Stomach smooth muscle (tissue), 2 donors: ENCODE data around the gene SEMA3G.

Source experiments
- H3K27ac ChIP-seq: one replicate; pipeline ENCODE4 v1.7.0; 2013; ENCODE audit warnings: mild to moderate bottlenecking, low read length, inconsistent platforms
- H3K27me3 ChIP-seq, 2 donors: one replicate each; pipeline ENCODE4 v1.7.0; 2013; ENCODE audit warnings: low read length in 2 of 2; ENCODE audit not compliant: insufficient read depth in 2 of 2, control insufficient read depth in 1 of 2
- H3K36me3 ChIP-seq, 2 donors: one replicate each; pipeline ENCODE4 v1.7.0; 2013; ENCODE audit warnings: low read length in 2 of 2; ENCODE audit not compliant: control insufficient read depth in 2 of 2, insufficient read depth in 2 of 2
- H3K4me1 ChIP-seq: one replicate; pipeline ENCODE4 v1.7.0; 2013; ENCODE audit warnings: low read length; ENCODE audit not compliant: control insufficient read depth, insufficient read depth
- H3K4me3 ChIP-seq, 2 donors: one replicate each; pipeline ENCODE4 v1.7.0; 2013; ENCODE audit warnings: low read length in 2 of 2
- H3K9ac ChIP-seq, 2 donors: one replicate each; pipeline ENCODE4 v1.7.0; 2013; ENCODE audit warnings: low read length in 2 of 2, mild to moderate bottlenecking in 1 of 2
- H3K9me3 ChIP-seq, 2 donors: one replicate each; pipeline ENCODE4 v1.7.0; 2013; ENCODE audit warnings: low read length in 2 of 2; ENCODE audit not compliant: control insufficient read depth in 2 of 2
- donor health status: healthy.
- donor health status: Pancreatic carcinoma.

SEMA3G gene

GRCh38 chr3:52441772-52442332 lies 3.1 kb downstream of the SEMA3G start:
- Histone ChIP-seq H3K9me3 (no peaks in the 10 kb centered on the region), H3K4me1 (peaks cover 9% of the 10 kb centered on the region), H3K27me3 (no peaks in the 10 kb centered on the region), H3K9ac (no peak overlapping the region), H3K36me3 (no peaks in the 10 kb centered on the region), H3K4me3 (no peak overlapping the region), H3K27ac (no peak overlapping the region)

GRCh38 chr3:52441091-52441771 lies 3.7 kb downstream of the SEMA3G start:
- H3K4me3 ChIP-seq: no peak overlapping the region
- no peak overlapping the region for H3K9ac ChIP-seq
- no peaks in the 10 kb centered on the region for H3K9me3 ChIP-seq
- no peak overlapping the region for H3K27ac ChIP-seq
- H3K27me3 ChIP-seq: no peaks in the 10 kb centered on the region
- no peaks in the 10 kb centered on the region for H3K36me3 ChIP-seq
- peaks cover 10% of the 10 kb centered on the region for H3K4me1 ChIP-seq

GRCh38 chr3:52440671-52441070 lies 4.2 kb downstream of the SEMA3G start:
- Histone ChIP-seq H3K36me3 (no peaks in the 10 kb centered on the region), H3K9me3 (no peaks in the 10 kb centered on the region), H3K27ac (no peak overlapping the region), H3K4me3 (no peak overlapping the region), H3K4me1 (peaks cover 11% of the 10 kb centered on the region), H3K27me3 (no peaks in the 10 kb centered on the region), H3K9ac (no peak overlapping the region)

GRCh38 chr3:52440249-52440551 lies 4.7 kb downstream of the SEMA3G start:
- H3K9ac ChIP-seq: no peak overlapping the region
- H3K4me3 ChIP-seq: no peak overlapping the region
- H3K27me3 ChIP-seq: no peaks in the 10 kb centered on the region
- peaks cover 10% of the 10 kb centered on the region for H3K4me1 ChIP-seq
- no peaks in the 10 kb centered on the region for H3K9me3 ChIP-seq
- no peak overlapping the region for H3K27ac ChIP-seq
- H3K36me3 ChIP-seq: no peaks in the 10 kb centered on the region

GRCh38 chr3:52439426-52440248 lies 5.3 kb downstream of the SEMA3G start:
- Histone ChIP-seq H3K27me3 (no peaks in the 10 kb centered on the region), H3K9me3 (no peaks in the 10 kb centered on the region), H3K36me3 (no peaks in the 10 kb centered on the region), H3K27ac (no peak overlapping the region), H3K4me3 (no peak overlapping the region), H3K4me1 (peaks cover 4% of the 10 kb centered on the region), H3K9ac (no peak overlapping the region)

GRCh38 chr3:52438579-52439425 lies 6.1 kb downstream of the SEMA3G start:
- Histone ChIP-seq H3K4me1 (peaks cover 6% of the 10 kb centered on the region), H3K27ac (no peak overlapping the region)

GRCh38 chr3:52438104-52438376 lies 6.9 kb downstream of the SEMA3G start:
- Histone ChIP-seq H3K27ac (no peak overlapping the region), H3K4me1 (peaks cover 9% of the 10 kb centered on the region), H3K9me3 (no peaks in the 10 kb centered on the region), H3K27me3 (no peaks in the 10 kb centered on the region), H3K9ac (no peak overlapping the region), H3K36me3 (no peaks in the 10 kb centered on the region), H3K4me3 (no peak overlapping the region)

More at GRCh38 chr3:52438579-52439425, 6.1 kb downstream of the SEMA3G start:
- H3K4me3 ChIP-seq: no peak overlapping the region
- H3K36me3 ChIP-seq: no peaks in the 10 kb centered on the region
- no peaks in the 10 kb centered on the region for H3K9me3 ChIP-seq
- H3K9ac ChIP-seq: no peak overlapping the region
- no peaks in the 10 kb centered on the region for H3K27me3 ChIP-seq

- no peaks in the 10 kb centered on the region for H3K36me3 ChIP-seq
- H3K4me3 ChIP-seq: no peak overlapping the region
- H3K9me3 ChIP-seq: no peaks in the 10 kb centered on the region
- no peaks in the 10 kb centered on the region for H3K27me3 ChIP-seq
- no peak overlapping the region for H3K27ac ChIP-seq
- peaks cover 10% of the 10 kb centered on the region for H3K4me1 ChIP-seq
- no peak overlapping the region for H3K9ac ChIP-seq
Measured at GRCh38 chr3:52437326-52438103, 7.4 kb downstream of the SEMA3G start.

- Histone ChIP-seq H3K9me3 (no peaks in the 10 kb centered on the region), H3K27me3 (no peaks in the 10 kb centered on the region), H3K4me3 (no peak overlapping the region), H3K9ac (no peak overlapping the region), H3K4me1 (peaks cover 10% of the 10 kb centered on the region), H3K27ac (no peak overlapping the region), H3K36me3 (no peaks in the 10 kb centered on the region)
Measured at GRCh38 chr3:52436500-52437149, 8.3 kb downstream of the SEMA3G start.
